ENCODE data around the gene KRTAP5-3. TPM values are rescaled to one million over a fixed set of nuclear protein-coding genes. Genes with fewer than 3 reads are reported as not detected.
"Not testable (repeated sequence)": the region's sequence is repeated elsewhere in the genome, so short reads cannot be mapped to it uniquely, and the experiment has no call there.

KRTAP5-3 gene
- total and polyA plus RNA-seq, 7 donors: not detected

DNA sequence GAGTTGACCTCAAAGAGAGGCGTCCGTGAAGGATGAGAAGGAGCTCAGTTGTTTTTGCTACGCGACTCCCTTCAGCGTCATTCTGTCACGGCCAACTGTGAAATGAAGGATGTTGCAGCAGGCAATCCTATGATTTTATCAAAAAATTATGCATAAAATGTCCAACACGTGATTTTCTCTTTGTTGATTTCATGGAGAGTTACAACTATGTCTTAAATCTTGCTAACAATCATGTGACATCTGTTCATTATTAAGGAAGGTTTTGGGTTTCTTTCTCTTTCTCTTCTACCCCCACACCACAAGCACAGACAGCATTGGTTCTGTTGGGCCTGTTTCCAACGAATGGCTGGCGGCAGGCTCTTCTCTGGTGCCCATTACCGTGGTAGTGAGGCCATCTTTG is 10.0 kb upstream of the KRTAP5-3 start:
- TF ChIP-seq CTCF (IDR thresholded peaks at IDR 0.05): no peak
- 33 to 43% (median 35%) methylated on average over 10 of the region's 10 CpGs for WGBS, 3 donors

GRCh38 chr11:1607901-1608300 is 362 bp downstream of the KRTAP5-3 start:
- H3K9me3 ChIP-seq; H3K27ac ChIP-seq; ATAC-seq; H3K4me3 ChIP-seq; intact Hi-C loops (cut with DNase I); H3K36me3 ChIP-seq (ENCODE audit: insufficient read depth in 1 of 2, low read depth in 1 of 2); H3K4me1 ChIP-seq; DNase-seq: not testable (repeated sequence)
- WGBS, 3 donors: 25 to 30% (median 30%) methylated on average over 5 of the region's 5 CpGs
- H3K27me3 ChIP-seq (ENCODE audit: insufficient read depth in 3 of 3, low read length in 2 of 3): peaks cover 0 to 16% (median 0%) of the 10 kb centered on the region in 3 donors

More for the DNA sequence above, 10.0 kb upstream of the KRTAP5-3 start:
- Histone ChIP-seq H3K4me3 (no peak overlapping the region), H3K36me3 (ENCODE audit: insufficient read depth in 1 of 2, low read depth in 1 of 2) (no peaks in the 10 kb centered on the region), H3K27ac (no peak overlapping the region), H3K27me3 (ENCODE audit: insufficient read depth in 3 of 3, low read length in 2 of 3) (peaks cover 0 to 43% (median 4%) of the 10 kb centered on the region in 3 donors), H3K4me1 (no peaks in the 10 kb centered on the region), H3K9me3 (no peaks in the 10 kb centered on the region)
- intact Hi-C loops (cut with DNase I): no loop called here
- ATAC-seq (no peak), DNase-seq (no peak)

DNA sequence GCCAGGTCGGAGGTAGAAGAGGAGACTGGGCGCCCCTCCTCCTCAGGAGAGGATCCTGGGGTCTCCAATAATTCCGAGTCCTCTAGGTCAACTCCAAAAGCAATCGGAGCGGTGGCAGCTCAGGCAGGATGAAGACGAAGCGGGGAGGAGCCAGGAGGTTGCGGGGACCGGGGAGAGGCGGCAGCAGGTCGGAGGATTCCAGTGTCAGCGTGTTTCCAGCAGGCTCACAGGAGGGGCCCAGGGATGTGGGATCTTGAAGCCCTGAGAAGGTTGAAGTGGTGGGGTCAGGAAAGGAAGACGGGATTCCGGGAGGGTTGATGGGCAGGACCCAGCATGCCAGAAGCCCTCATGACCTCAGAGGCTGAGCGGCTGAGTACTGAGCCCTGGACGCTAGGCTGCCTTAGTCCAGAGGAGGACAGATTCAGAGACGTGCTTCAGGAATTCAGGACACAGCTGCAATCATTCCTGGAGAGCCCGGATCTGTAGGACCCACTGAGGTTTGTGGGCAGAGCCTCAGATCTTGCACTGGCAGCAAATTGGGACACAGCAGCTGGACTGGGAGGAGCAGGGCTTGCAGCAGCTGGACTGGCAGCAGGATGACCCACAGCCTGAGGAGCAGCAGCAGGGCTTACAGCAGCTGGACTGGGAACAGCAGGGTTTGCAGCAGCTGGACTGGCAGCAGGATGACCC is 962 bp downstream of the KRTAP5-3 start:
- H3K4me3 ChIP-seq; ATAC-seq; intact Hi-C loops (cut with DNase I); H3K4me1 ChIP-seq; H3K36me3 ChIP-seq (ENCODE audit: insufficient read depth in 1 of 2, low read depth in 1 of 2); H3K9me3 ChIP-seq; DNase-seq; H3K27ac ChIP-seq: not testable (repeated sequence)
- H3K27me3 ChIP-seq (ENCODE audit: insufficient read depth in 3 of 3, low read length in 2 of 3): peaks cover 0 to 17% (median 0%) of the 10 kb centered on the region in 3 donors
- WGBS, 3 donors: 32 to 46% (median 38%) methylated on average over 18 of the region's 18 CpGs

DNA sequence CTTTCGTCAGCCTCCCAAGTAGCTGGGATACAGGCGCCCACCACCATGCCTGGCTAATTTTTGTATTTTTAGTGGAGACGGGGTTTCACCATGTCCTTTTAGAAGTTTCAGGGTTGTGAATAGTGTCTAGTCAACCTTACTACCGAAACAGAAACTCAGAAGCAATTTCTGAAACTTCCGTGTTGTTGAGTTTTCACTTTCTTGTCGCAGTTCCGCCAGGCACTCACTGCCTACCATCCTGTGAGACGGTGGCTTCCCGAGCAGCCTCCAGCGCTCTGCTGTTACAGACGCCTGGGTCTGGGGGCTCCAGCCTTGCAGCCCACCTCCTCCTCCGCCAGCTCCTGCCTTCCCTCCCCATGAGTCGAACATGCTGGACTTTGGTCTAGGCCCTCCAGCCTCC is 2.3 kb downstream of the KRTAP5-3 start:
- peaks cover 0 to 27% (median 0%) of the 10 kb centered on the region in 3 donors for H3K27me3 ChIP-seq (ENCODE audit: insufficient read depth in 3 of 3, low read length in 2 of 3)
- H3K9me3 ChIP-seq; H3K27ac ChIP-seq; H3K4me3 ChIP-seq; intact Hi-C loops (cut with DNase I); H3K36me3 ChIP-seq (ENCODE audit: insufficient read depth in 1 of 2, low read depth in 1 of 2); H3K4me1 ChIP-seq; DNase-seq; ATAC-seq: not testable (repeated sequence)
- WGBS, 3 donors: 87 to 90% (median 89%) methylated on average over 13 of the region's 13 CpGs

- no peak overlapping the region for H3K27ac ChIP-seq
- no peaks in the 10 kb centered on the region for H3K9me3 ChIP-seq
- ATAC-seq (no peak), DNase-seq (no peak)
- TF ChIP-seq CTCF (IDR thresholded peaks at IDR 0.05): no peak
- intact Hi-C loops (cut with DNase I): no loop called here
- H3K27me3 ChIP-seq (ENCODE audit: insufficient read depth in 3 of 3, low read length in 2 of 3): peaks cover 0 to 30% (median 0%) of the 10 kb centered on the region in 3 donors
- H3K36me3 ChIP-seq (ENCODE audit: insufficient read depth in 1 of 2, low read depth in 1 of 2): no peaks in the 10 kb centered on the region
- 71 to 74% (median 71%) methylated on average over 7 of the region's 7 CpGs for WGBS, 3 donors
- H3K4me1 ChIP-seq: no peaks in the 10 kb centered on the region
- H3K4me3 ChIP-seq: no peak overlapping the region
These were observed 3.6 kb downstream of the KRTAP5-3 start for GRCh38 chr11:1604711-1605110.

GRCh38 chr11:1604181-1604580 is 4.1 kb downstream of the KRTAP5-3 start:
- TF ChIP-seq CTCF (IDR thresholded peaks at IDR 0.05): no peak
- no peaks in the 10 kb centered on the region for H3K36me3 ChIP-seq (ENCODE audit: insufficient read depth in 1 of 2, low read depth in 1 of 2)
- no peak for DNase-seq
- WGBS, 3 donors: 86 to 94% (median 90%) methylated on average over 11 of the region's 11 CpGs
- intact Hi-C loops (cut with DNase I): no loop called here
- no peaks in the 10 kb centered on the region for H3K4me1 ChIP-seq
- no peak overlapping the region for H3K27ac ChIP-seq
- no peak overlapping the region for H3K4me3 ChIP-seq
- H3K9me3 ChIP-seq: no peaks in the 10 kb centered on the region
- ATAC-seq: no peak
- peaks cover 0 to 35% (median 0%) of the 10 kb centered on the region in 3 donors for H3K27me3 ChIP-seq (ENCODE audit: insufficient read depth in 3 of 3, low read length in 2 of 3)
